ENCODE results near the gene PTPRCAP. TPM values are rescaled to one million over a fixed set of nuclear protein-coding genes. Genes with fewer than 3 reads are reported as not detected.

PTPRCAP gene
- total and polyA plus RNA-seq, 12 donors: 0.42 to 10.1 (median 1.0) TPM; not detected in 2

DNA sequence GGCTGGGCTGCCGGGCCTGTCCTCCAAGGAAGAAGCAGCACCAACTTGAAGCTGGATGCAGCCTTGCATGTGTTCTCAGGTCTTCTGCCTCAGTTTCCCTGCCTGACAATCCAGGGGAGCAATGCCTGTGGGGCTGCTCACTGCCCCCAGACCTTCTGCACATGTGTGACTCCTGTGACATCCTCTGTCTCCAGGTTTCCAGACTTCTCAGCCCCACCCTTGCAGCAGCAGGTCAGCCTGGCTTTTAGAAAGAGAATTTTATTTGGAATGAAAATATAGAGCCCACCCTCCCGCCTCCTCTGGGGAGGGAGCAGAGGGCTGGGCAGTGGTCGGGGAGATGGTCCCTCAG, 301 bp upstream of the PTPRCAP start:
- peak overlapping the region in 2 of 10 donors; percentile 56 to 93 for H3K27ac ChIP-seq
- WGBS, 2 donors: 74 to 76% methylated on average over 3 of the region's 3 CpGs
- H3K4me3 ChIP-seq: peak overlapping the region in 2 of 10 donors; percentile 8 to 59
- intact Hi-C loops (cut with DNase I): no loop called here
- DNase-seq (no peak), ATAC-seq (no peak)
- peaks cover 14 to 58% (median 37%) of the 10 kb centered on the region in 9 donors for H3K4me1 ChIP-seq
- H3K9me3 ChIP-seq: no peaks in the 10 kb centered on the region
- H3K27me3 ChIP-seq: no peaks in the 10 kb centered on the region
- TF ChIP-seq, protein P1, sequence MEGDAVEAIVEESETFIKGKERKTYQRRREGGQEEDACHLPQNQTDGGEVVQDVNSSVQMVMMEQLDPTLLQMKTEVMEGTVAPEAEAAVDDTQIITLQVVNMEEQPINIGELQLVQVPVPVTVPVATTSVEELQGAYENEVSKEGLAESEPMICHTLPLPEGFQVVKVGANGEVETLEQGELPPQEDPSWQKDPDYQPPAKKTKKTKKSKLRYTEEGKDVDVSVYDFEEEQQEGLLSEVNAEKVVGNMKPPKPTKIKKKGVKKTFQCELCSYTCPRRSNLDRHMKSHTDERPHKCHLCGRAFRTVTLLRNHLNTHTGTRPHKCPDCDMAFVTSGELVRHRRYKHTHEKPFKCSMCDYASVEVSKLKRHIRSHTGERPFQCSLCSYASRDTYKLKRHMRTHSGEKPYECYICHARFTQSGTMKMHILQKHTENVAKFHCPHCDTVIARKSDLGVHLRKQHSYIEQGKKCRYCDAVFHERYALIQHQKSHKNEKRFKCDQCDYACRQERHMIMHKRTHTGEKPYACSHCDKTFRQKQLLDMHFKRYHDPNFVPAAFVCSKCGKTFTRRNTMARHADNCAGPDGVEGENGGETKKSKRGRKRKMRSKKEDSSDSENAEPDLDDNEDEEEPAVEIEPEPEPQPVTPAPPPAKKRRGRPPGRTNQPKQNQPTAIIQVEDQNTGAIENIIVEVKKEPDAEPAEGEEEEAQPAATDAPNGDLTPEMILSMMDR (IDR thresholded peaks at IDR 0.05): no peak
- H3K36me3 ChIP-seq: peaks cover 0 to 89% (median 30%) of the 10 kb centered on the region in 9 donors

DNA sequence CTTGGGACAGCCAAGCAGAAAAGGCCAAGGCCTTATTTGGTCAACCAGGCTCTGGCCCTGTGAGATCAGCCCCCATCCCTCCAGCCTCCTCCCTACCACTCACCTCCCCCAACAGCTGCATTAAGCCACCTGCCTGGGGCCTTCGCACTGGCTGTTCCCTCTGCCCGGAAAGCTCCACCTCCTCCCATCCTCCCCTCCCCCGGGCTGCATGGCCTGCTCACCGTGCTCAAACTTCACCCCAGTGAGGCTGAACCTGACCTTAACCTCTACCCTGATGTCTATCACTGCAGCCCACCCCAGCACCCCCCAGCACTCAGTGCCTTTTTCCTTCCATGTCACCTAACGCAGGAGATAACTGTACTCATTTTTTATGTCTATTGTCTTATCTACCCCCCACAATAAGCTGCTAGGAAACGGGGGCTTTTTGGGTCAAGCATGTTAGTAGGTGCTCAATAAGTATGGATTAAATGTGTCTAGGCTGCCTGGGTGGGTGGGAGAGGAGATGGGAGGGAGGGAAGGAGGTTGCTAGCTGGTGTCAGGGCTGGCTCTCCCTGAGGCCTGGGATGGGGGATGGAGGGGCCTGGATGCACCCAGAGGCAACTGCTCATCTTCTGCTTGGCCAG, 912 bp downstream of the PTPRCAP start:
- H3K4me3 ChIP-seq: peak overlapping the region in 2 of 10 donors; percentile 3 to 59
- intact Hi-C loops (cut with DNase I): no loop called here
- H3K4me1 ChIP-seq: peaks cover 4 to 47% (median 28%) of the 10 kb centered on the region in 9 donors
- ATAC-seq (no peak), DNase-seq (no peak)
- 56 to 57% methylated on average over 6 of the region's 6 CpGs for WGBS, 2 donors
- TF ChIP-seq, protein P1 (IDR thresholded peaks at IDR 0.05): no peak
- H3K27ac ChIP-seq: peak overlapping the region in 4 of 10 donors; percentile 47 to 93 (median 54)
- H3K9me3 ChIP-seq: no peaks in the 10 kb centered on the region
- peaks cover 0 to 92% (median 30%) of the 10 kb centered on the region in 9 donors for H3K36me3 ChIP-seq
- H3K27me3 ChIP-seq: no peaks in the 10 kb centered on the region

DNA sequence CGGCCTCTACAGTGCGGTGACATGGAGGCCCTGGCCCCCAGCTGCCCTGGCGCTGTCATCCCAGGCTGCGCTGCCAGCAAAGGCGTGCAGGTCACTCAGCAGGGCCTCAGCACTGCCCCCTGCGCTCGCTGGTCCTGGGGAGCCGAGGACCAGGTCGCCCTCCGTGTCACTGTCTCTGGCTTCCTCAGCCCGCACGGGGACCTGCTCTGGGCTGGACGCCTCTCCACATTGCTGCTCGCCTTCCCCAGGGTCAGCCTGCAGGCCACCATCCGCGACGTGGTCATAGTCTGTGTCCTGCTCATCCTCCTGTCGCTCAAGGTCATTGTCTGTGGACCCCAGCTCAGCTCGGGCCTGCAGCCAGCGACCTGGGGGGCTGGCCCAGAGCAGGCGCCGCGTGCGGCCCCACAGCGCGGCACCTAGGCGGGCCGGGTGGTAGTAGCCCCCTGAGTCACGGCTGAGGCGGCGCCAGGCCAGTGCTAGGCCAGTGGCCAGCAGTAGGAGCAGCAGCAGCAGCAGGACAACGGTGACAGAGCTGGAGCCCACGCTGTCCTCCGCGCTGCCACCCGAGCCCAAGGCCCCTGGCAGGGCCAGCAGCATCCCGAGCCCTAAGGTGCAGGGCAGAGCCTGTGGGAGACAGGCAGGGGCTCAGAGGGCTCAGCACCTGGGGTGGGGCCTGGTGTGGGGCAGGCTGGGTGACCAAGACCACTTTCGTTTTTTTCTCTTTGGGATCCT, 1.6 kb downstream of the PTPRCAP start:
- Histone ChIP-seq H3K27ac (peak overlapping the region in 6 of 10 donors; percentile 4 to 93 (median 51)), H3K9me3 (no peaks in the 10 kb centered on the region), H3K4me3 (peak overlapping the region in 2 of 10 donors; percentile 3 to 59), H3K27me3 (no peaks in the 10 kb centered on the region), H3K4me1 (peaks cover 1 to 44% (median 24%) of the 10 kb centered on the region in 9 donors), H3K36me3 (peaks cover 0 to 92% (median 28%) of the 10 kb centered on the region in 9 donors)
- TF ChIP-seq, protein P1 (IDR thresholded peaks at IDR 0.05): no peak
- ATAC-seq (no peak), DNase-seq (no peak)
- intact Hi-C loops (cut with DNase I): no loop called here
- WGBS, 2 donors: 85 to 91% methylated on average over 38 of the region's 38 CpGs

DNA sequence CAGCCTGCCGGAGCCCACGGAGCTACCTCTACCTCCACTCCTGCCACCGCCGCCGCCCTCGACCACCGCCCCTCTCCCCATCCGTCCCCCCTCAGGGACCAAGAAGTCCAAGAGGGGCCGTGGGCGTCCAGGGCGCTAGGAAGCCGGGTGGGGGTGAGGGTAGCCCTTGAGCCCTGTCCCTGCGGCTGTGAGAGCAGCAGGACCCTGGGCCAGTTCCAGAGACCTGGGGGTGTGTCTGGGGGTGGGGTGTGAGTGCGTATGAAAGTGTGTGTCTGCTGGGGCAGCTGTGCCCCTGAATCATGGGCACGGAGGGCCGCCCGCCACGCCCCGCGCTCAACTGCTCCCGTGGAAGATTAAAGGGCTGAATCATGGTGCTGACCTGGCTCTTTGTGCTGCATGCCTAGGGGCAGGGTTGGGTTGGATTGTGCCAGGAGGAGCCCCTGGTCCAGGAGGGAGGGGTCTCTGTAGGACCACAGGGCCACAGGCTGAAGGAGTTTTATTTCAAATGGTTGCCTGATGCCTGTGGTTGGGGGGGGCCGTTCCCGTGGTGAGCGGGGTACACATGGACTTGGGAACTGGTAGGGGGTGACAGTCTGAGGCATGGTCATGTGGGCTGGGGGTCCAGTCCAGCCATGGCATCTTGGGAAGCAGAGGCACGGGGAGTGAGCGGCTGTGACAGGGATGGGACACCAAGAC, 2.3 kb downstream of the PTPRCAP start:
- 87 to 88% methylated on average over 23 to 26 of the region's 26 CpGs for WGBS, 2 donors
- no peak for ATAC-seq
- peak overlapping the region in 1 of 10 donors; percentile 59 for H3K4me3 ChIP-seq
- H3K36me3 ChIP-seq: peaks cover 0 to 92% (median 28%) of the 10 kb centered on the region in 9 donors
- intact Hi-C loops (cut with DNase I): no loop called here
- H3K9me3 ChIP-seq: no peaks in the 10 kb centered on the region
- TF ChIP-seq, protein P1 (IDR thresholded peaks at IDR 0.05): no peak
- H3K27me3 ChIP-seq: no peaks in the 10 kb centered on the region
- no peak for DNase-seq
- peak overlapping the region in 3 of 10 donors; percentile 4 to 93 (median 53) for H3K27ac ChIP-seq
- peaks cover 0 to 36% (median 20%) of the 10 kb centered on the region in 9 donors for H3K4me1 ChIP-seq

All from heart right ventricle (tissue), 16 donors.